GM12878 (cell line): Measurements from ENCODE around the gene DIRAS1. TPM values are rescaled to one million over a fixed set of nuclear protein-coding genes. Genes with fewer than 3 reads are reported as not detected.

Experiments
- ATAC-seq: fragments of 200-7000 bp; cut with Tn5 transposase; 3 replicates; pipeline ENCODE4 v1.9.1; 2020; ENCODE audit warnings: mild to moderate bottlenecking, moderate library complexity
- BruUV-seq: library from RNA; stranded (reverse); fragments of 400-500 nt; replicated peaks from 2 replicates; lab custom pipeline; 2021; lab: Mats Ljungman, UMichigan
- CTCF ChIA-PET: fragments of 300-600 bp; sonication (Branson Sonifier 250); formaldehyde crosslinking; extraction: SDS; loops from one replicate; lab custom pipeline; 2021; ENCODE audit warnings: inconsistent platforms; lab: Yijun Ruan, JAX
- POLR2A ChIA-PET: fragments of 350-600 bp; formaldehyde crosslinking; extraction: SDS; loops from one replicate; lab custom pipeline; 2021; ENCODE audit warnings: inconsistent platforms; lab: Charles Lee
- RAD21 ChIA-PET: fragments of 300-600 bp; sonication (Branson Sonifier 250); formaldehyde crosslinking; loops from one replicate; lab custom pipeline; 2023; ENCODE audit warnings: antibody characterized with exemption; ENCODE audit not compliant: unreplicated experiment; lab: Charles Lee
- SMC1A ChIA-PET: fragments of 300-600 bp; sonication (Branson Sonifier 250); formaldehyde crosslinking; loops from one replicate; lab custom pipeline; 2023; ENCODE audit not compliant: unreplicated experiment, uncharacterized antibody; lab: Charles Lee
- DNase-seq: peaks from one replicate; pipeline ENCODE4 v3.0.0-alpha.2; 2011; ENCODE audit warnings: low read depth, low spot score
- FAIRE-seq: peaks from 3 replicates; lab custom pipeline; 2011; peaks lifted over from hg19 to GRCh38; lab: Jason Lieb, UNC
- H2AFZ ChIP-seq: 2 replicates; pipeline ENCODE4 v1.6.0; 2011; ENCODE audit warnings: low read depth, low read length, control low read depth; ENCODE audit not compliant: control insufficient read depth
- H3K27ac ChIP-seq: 2 replicates; pipeline ENCODE4 v1.5.1; 2011; ENCODE audit warnings: control low read depth; ENCODE audit not compliant: control insufficient read depth, insufficient read depth
- H3K27me3 ChIP-seq, 2 experiments: replicated peaks in 1 of 2; 2 replicates each; pipeline versions ENCODE4 v1.6.0 to v1.6.1; 2011; ENCODE audit warnings: low read length in 1 of 2; ENCODE audit not compliant: control insufficient read depth in 2 of 2, insufficient read depth in 2 of 2
- H3K36me3 ChIP-seq, 2 experiments: 2 replicates each; pipeline ENCODE4 v1.5.1; 2011; ENCODE audit warnings: low read length in 1 of 2; ENCODE audit not compliant: control insufficient read depth in 2 of 2, insufficient read depth in 2 of 2
- H3K4me1 ChIP-seq: 2 replicates; pipeline ENCODE4 v1.6.1; 2011; ENCODE audit warnings: mild to moderate bottlenecking, low read length, moderate library complexity, mixed read lengths; ENCODE audit not compliant: control insufficient read depth, insufficient read depth
- H3K4me2 ChIP-seq: 2 replicates; pipeline ENCODE4 v1.6.0; 2011; ENCODE audit warnings: control low read depth; ENCODE audit not compliant: control insufficient read depth, insufficient read depth
- H3K4me3 ChIP-seq: fragments of 200-600 bp; sonication (generic); 2 replicates; pipeline ENCODE4 v1.5.1; 2016
- H3K79me2 ChIP-seq: 2 replicates; pipeline ENCODE4 v1.6.0; 2011; ENCODE audit warnings: low read length; ENCODE audit not compliant: control insufficient read depth, insufficient read depth
- H3K9ac ChIP-seq: 2 replicates; pipeline ENCODE4 v1.8.0; 2011; ENCODE audit warnings: low read length, control low read depth, mixed read lengths; ENCODE audit not compliant: control insufficient read depth, insufficient read depth
- H3K9me3 ChIP-seq: replicated peaks from 3 replicates; pipeline ENCODE4 v1.5.1; 2011; ENCODE audit warnings: mild to moderate bottlenecking, low read length; ENCODE audit not compliant: control insufficient read depth, insufficient read depth
- H4K20me1 ChIP-seq: 2 replicates; pipeline ENCODE4 v1.6.0; 2011; ENCODE audit not compliant: control insufficient read depth, insufficient read depth
- EED ChIP-seq: sonication (generic); IDR thresholded peaks from 2 replicates; pipeline ENCODE4 v1.6.1; 2016; ENCODE audit warnings: antibody characterized with exemption, low read depth
- HDAC6 ChIP-seq: fragments of 200-600 bp; sonication (generic); IDR thresholded peaks from one replicate; pipeline ENCODE4 v1.8.0; 2017; ENCODE audit warnings: antibody characterized with exemption; ENCODE audit not compliant: unreplicated experiment
- IKZF2 ChIP-seq, 2 experiments: fragments of 450-650 bp; IDR thresholded peaks; 2 replicates each; pipeline ENCODE4 v1.6.1; 2017; ENCODE audit warnings: mild to moderate bottlenecking in 2 of 2, moderate library complexity in 2 of 2
- KDM1A ChIP-seq: fragments of 200-600 bp; sonication (generic); IDR thresholded peaks from 2 replicates; pipeline ENCODE4 v1.6.1; 2016; ENCODE audit warnings: borderline replicate concordance
- MYB ChIP-seq: fragments of 150-350 bp; IDR thresholded peaks from 2 replicates; pipeline ENCODE4 v1.6.1; 2014; ENCODE audit warnings: mild to moderate bottlenecking, low read depth, low read length, borderline replicate concordance
- NR2F1 ChIP-seq: fragments of 450-650 bp; conservative IDR thresholded peaks from 2 replicates; pipeline ENCODE4 v1.6.1; 2017; ENCODE audit warnings: mild to moderate bottlenecking
- SIN3A ChIP-seq: IDR thresholded peaks from 2 replicates; pipeline ENCODE4 v1.6.1; 2012; ENCODE audit warnings: low read depth, low read length, improper control_type of control experiment
- SP1 ChIP-seq: IDR thresholded peaks from one replicate; pipeline ENCODE4 v1.6.1; 2011; ENCODE audit warnings: low read depth, low read length
- SPI1 ChIP-seq: IDR thresholded peaks from 2 replicates; pipeline ENCODE4 v1.6.1; 2011; ENCODE audit warnings: low read depth, mild to moderate bottlenecking, low read length, moderate library complexity, borderline replicate concordance; ENCODE audit not compliant: insufficient read depth
- TARDBP ChIP-seq: IDR thresholded peaks from 2 replicates; pipeline ENCODE4 v1.6.1; 2016; ENCODE audit warnings: borderline replicate concordance
- ZSCAN29 ChIP-seq: fragments of 450-650 bp; IDR thresholded peaks from 2 replicates; pipeline ENCODE4 v1.6.1; 2017; ENCODE audit warnings: mild to moderate bottlenecking, moderate library complexity
- ZZZ3 ChIP-seq: IDR thresholded peaks from 2 replicates; pipeline ENCODE4 v1.6.1; 2011; ENCODE audit warnings: low read depth; ENCODE audit not compliant: control insufficient read depth, insufficient read length
- WGBS: methylation state at CpG from one replicate; pipeline ENCODE4 v1.1.6; 2016; ENCODE audit warnings: low lambda C conversion rate; ENCODE audit not compliant: insufficient replicate concordance, insufficient coverage; ENCODE audit errors: missing lambda C conversion rate; 5-methylcytosine and 5-hydroxymethylcytosine counted together
- in situ Hi-C: fragments of 300-500 bp; cut with MboI; formaldehyde crosslinking; loops from 9 replicates; pipeline ENCODE4 v1.14.3; 2018; ENCODE audit warnings: mixed read lengths
- intact Hi-C: fragments of 100-400 bp; cut with micrococcal nuclease; formaldehyde crosslinking; loops from one replicate; pipeline ENCODE4 v1.14.2; 2022; ENCODE audit not compliant: unreplicated experiment
- polyA plus RNA-seq, 11 experiments: library from polyadenylated mRNA; depleted of rRNA in 4 of 11; unstranded in 6 of 11; stranded (reverse) in 5 of 11; fragments of >200 nt; fragmentation: Nextera tagmentation in 4 of 11; fragmentation: Illumina TruSeq in 1 of 11; extraction: Ambion mirVana in 4 of 11; extraction: Trizol in 1 of 11; gene quantifications; 1 replicate in 1 of 11; 2 replicates in 10 of 11; pipeline versions ENCODE4 v1.2.1 to v1.2.3, GENCODE V29; 2011 to 2016; ENCODE audit warnings: inconsistent platforms in 2 of 11, missing spikeins in 2 of 11, low read depth in 1 of 11
- total RNA-seq, 4 experiments: library from RNA; depleted of rRNA in 3 of 4; stranded (reverse); fragments of >200 nt in 3 of 4; fragmentation: Illumina TruSeq in 1 of 4; extraction: Trizol in 1 of 4; gene quantifications; 2 replicates each; pipeline versions ENCODE4 v1.2.1 to v1.2.3, GENCODE V29; 2013 to 2021
- TF ChIP-seq, protein P1 (sequence below): fragments of 450-650 bp; IDR thresholded peaks from 2 replicates; pipeline ENCODE4 v1.6.1; 2017; ENCODE audit warnings: mild to moderate bottlenecking, moderate library complexity
- TF ChIP-seq, protein P2 (sequence below): fragments of 450-650 bp; IDR thresholded peaks from 2 replicates; pipeline ENCODE4 v1.6.1; 2017; ENCODE audit warnings: mild to moderate bottlenecking, low read depth, inconsistent platforms; ENCODE audit not compliant: poor library complexity, severe bottlenecking

Gene DIRAS1
- total and polyA plus RNA-seq, 10 of the 15 experiments (the other 5 are each of a cell fraction or from before 2014, with no cell fraction given): 0.04 to 0.18 (median 0.08) TPM; not detected in 3

DNA sequence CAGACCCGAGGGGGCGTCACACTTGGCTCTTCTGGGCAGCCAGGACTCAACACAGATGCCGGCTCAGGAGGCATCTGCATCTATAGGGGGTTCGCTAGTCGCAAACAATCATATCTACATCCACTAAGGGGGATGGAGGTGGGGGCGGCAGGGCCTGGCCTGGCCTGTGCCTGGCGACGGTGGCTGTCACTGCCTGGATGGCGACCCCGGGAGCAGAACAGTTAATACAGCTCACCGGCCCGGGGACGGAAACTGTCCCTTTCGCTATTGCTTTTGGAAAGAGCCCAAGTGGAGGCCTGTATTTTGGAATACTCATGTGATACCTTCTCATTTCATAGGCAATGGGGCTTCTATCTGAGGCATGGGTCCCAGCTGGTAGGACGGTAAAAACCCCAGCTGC lies 44.2 kb upstream of the DIRAS1 start:
- over 99% methylated on average over 15 of the region's 15 CpGs for WGBS
- Histone ChIP-seq H4K20me1 (no peaks in the 10 kb centered on the region), H3K4me1 (no peaks in the 10 kb centered on the region), H3K9ac (no peak overlapping the region), H3K79me2 (peaks cover 5% of the 10 kb centered on the region), H3K9me3 (no peaks in the 10 kb centered on the region), H3K4me2 (no peak overlapping the region), H3K36me3 (peaks cover 5 to 52% of the 10 kb centered on the region in 2 experiments), H3K4me3 (no peak overlapping the region), H2AFZ (no peak overlapping the region), H3K27me3 (no peaks in the 10 kb centered on the region), H3K27ac (no peak overlapping the region)
- intact Hi-C loops (no loop called here), in situ Hi-C loops (no loop called here)
- ChIA-PET POLR2A (no interaction called here), RAD21 (interaction anchor here (0.6 kb wide), 1 partner anchor 1224 kb away, joined by 3 read pairs; no protein-coding TSS in a partner anchor), CTCF (no interaction called here), SMC1A (no interaction called here)
- DNase-seq (no peak), FAIRE-seq (no peak), ATAC-seq (no peak)
- BruUV-seq: no TSS peak
- TF ChIP-seq MYB: no peak
- TF ChIP-seq ZSCAN29: no peak
- no peak for TF ChIP-seq KDM1A
- no peak for TF ChIP-seq TARDBP
- TF ChIP-seq, protein P1, sequence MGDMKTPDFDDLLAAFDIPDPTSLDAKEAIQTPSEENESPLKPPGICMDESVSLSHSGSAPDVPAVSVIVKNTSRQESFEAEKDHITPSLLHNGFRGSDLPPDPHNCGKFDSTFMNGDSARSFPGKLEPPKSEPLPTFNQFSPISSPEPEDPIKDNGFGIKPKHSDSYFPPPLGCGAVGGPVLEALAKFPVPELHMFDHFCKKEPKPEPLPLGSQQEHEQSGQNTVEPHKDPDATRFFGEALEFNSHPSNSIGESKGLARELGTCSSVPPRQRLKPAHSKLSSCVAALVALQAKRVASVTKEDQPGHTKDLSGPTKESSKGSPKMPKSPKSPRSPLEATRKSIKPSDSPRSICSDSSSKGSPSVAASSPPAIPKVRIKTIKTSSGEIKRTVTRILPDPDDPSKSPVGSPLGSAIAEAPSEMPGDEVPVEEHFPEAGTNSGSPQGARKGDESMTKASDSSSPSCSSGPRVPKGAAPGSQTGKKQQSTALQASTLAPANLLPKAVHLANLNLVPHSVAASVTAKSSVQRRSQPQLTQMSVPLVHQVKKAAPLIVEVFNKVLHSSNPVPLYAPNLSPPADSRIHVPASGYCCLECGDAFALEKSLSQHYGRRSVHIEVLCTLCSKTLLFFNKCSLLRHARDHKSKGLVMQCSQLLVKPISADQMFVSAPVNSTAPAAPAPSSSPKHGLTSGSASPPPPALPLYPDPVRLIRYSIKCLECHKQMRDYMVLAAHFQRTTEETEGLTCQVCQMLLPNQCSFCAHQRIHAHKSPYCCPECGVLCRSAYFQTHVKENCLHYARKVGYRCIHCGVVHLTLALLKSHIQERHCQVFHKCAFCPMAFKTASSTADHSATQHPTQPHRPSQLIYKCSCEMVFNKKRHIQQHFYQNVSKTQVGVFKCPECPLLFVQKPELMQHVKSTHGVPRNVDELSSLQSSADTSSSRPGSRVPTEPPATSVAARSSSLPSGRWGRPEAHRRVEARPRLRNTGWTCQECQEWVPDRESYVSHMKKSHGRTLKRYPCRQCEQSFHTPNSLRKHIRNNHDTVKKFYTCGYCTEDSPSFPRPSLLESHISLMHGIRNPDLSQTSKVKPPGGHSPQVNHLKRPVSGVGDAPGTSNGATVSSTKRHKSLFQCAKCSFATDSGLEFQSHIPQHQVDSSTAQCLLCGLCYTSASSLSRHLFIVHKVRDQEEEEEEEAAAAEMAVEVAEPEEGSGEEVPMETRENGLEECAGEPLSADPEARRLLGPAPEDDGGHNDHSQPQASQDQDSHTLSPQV: no peak
- TF ChIP-seq SIN3A: no peak
- TF ChIP-seq NR2F1: no peak
- TF ChIP-seq, protein P2, sequence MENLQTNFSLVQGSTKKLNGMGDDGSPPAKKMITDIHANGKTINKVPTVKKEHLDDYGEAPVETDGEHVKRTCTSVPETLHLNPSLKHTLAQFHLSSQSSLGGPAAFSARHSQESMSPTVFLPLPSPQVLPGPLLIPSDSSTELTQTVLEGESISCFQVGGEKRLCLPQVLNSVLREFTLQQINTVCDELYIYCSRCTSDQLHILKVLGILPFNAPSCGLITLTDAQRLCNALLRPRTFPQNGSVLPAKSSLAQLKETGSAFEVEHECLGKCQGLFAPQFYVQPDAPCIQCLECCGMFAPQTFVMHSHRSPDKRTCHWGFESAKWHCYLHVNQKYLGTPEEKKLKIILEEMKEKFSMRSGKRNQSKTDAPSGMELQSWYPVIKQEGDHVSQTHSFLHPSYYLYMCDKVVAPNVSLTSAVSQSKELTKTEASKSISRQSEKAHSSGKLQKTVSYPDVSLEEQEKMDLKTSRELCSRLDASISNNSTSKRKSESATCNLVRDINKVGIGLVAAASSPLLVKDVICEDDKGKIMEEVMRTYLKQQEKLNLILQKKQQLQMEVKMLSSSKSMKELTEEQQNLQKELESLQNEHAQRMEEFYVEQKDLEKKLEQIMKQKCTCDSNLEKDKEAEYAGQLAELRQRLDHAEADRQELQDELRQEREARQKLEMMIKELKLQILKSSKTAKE: no peak
- no peak for TF ChIP-seq IKZF2 (IDR thresholded peaks at IDR 0.05)
- TF ChIP-seq ZZZ3: no peak
- TF ChIP-seq HDAC6: no peak
- no peak for TF ChIP-seq SPI1
- TF ChIP-seq SP1: no peak
- no peak for TF ChIP-seq EED
